Measurements from ENCODE around the gene EVX1.

GRCh38 chr7:27199849-27200760 lies 42.5 kb upstream of the EVX1 start, which contains the start of gene HOXA13:
- TF ChIP-seq CTCF (IDR thresholded peaks at IDR 0.05) (no peak), POLR2A (IDR thresholded peaks at IDR 0.05) (no peak)

Measured in thyroid gland (tissue), 4 donors.